Epithelial cell of proximal tubule (primary cell): ENCODE measurements around the gene CHD9. TPM values are rescaled to one million over a fixed set of nuclear protein-coding genes. Genes with fewer than 3 reads are reported as not detected.

Experiments
- DNase-seq: peaks from one replicate; pipeline ENCODE4 v3.0.0-alpha.2; 2011; ENCODE audit warnings: low read depth
- H3K4me3 ChIP-seq: 2 replicates; pipeline ENCODE4 v1.5.1; 2011; ENCODE audit warnings: low read depth, mild to moderate bottlenecking, low read length
- CTCF ChIP-seq: conservative IDR thresholded peaks from 2 replicates; pipeline ENCODE4 v1.5.1; 2012; ENCODE audit warnings: low read depth, mild to moderate bottlenecking, low read length
- total RNA-seq: library from RNA; depleted of rRNA; stranded (reverse); fragments of >200 nt; gene quantifications from 2 replicates; pipeline ENCODE4 v1.2.3, GENCODE V29; 2015

The CHD9 gene
- total RNA-seq, 1 donor from 2014 or later, result 14.6 TPM

GRCh38 chr16:53058882-53059281, 4.1 kb downstream of the CHD9 start:
- no peak for TF ChIP-seq CTCF
- no peak overlapping the region for H3K4me3 ChIP-seq
- DNase-seq, result no peak

- TF ChIP-seq CTCF, result no peak
- DNase-seq, result no peak
- H3K4me3 ChIP-seq, result no peak overlapping the region
These were observed 4.9 kb downstream of the CHD9 start for GRCh38 chr16:53059672-53060071.

GRCh38 chr16:53061256-53061655, 6.5 kb downstream of the CHD9 start:
- no peak overlapping the region for H3K4me3 ChIP-seq
- no peak for DNase-seq
- TF ChIP-seq CTCF, result no peak

GRCh38 chr16:53061701-53062159, 6.9 kb downstream of the CHD9 start:
- no peak overlapping the region for H3K4me3 ChIP-seq
- no peak for DNase-seq
- TF ChIP-seq CTCF, result no peak

GRCh38 chr16:53064081-53064578, 9.3 kb downstream of the CHD9 start:
- H3K4me3 ChIP-seq, result no peak overlapping the region
- no peak for DNase-seq
- no peak for TF ChIP-seq CTCF

- no peak for TF ChIP-seq CTCF
- no peak for DNase-seq
- H3K4me3 ChIP-seq, result no peak overlapping the region
These were observed 10.8 kb downstream of the CHD9 start for GRCh38 chr16:53065461-53066061.

- TF ChIP-seq CTCF, result no peak
- no peak overlapping the region for H3K4me3 ChIP-seq
- no peak for DNase-seq
These were observed 12.9 kb downstream of the CHD9 start for GRCh38 chr16:53067675-53068074.
